Measurements from ENCODE around the gene PRR7.

- TF ChIP-seq POLR2AphosphoS5 (IDR thresholded peaks at IDR 0.05; ENCODE audit: low read depth, low read length) (peak; percentile 42; the same call in 1 of the 2 replicates), POLR2A (IDR thresholded peaks at IDR 0.05; ENCODE audit: low read depth, low read length) (peak; percentile 52; the same call in 1 of the 2 replicates), TAF1 (IDR thresholded peaks at IDR 0.05; ENCODE audit: borderline replicate concordance, low read depth, low read length) (no peak)
These were observed 6.2 kb upstream of the PRR7 start for GRCh38 chr5:177440211-177440989.
